Right forelimb (tissue), 1 donor: Measurements from ENCODE around the gene VPS45.
A peak's percentile ranks its signal among the peaks of the same experiment; 100 is the strongest.
"Not testable (repeated sequence)": the region's sequence is repeated elsewhere in the genome, so short reads cannot be mapped to it uniquely, and the experiment has no call there.

ENCODE experiments used
- DNase-seq: peaks from one replicate; pipeline ENCODE4 v3.0.0-alpha.2; 2018

The VPS45 gene

DNA sequence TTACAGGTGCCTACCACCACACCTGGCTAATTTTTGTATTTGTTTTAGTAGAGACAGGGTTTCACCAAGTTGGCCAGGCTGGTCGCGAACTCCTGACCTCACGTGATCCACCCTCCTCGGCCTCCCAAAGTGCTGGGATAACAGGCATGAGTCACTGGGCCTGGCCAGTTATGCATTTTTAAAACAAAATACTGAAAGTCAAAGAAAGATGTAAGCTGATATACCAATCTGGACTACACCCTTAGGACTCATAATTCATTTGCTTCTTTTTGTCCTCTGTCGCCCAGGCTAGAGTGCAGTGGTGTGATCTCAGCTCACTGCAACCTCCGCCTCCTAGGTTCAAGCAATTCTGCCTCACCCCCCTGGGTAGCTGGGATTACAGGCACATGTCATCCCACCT is 67.8 kb downstream of the VPS45 start:
- not testable (repeated sequence) for DNase-seq

DNA sequence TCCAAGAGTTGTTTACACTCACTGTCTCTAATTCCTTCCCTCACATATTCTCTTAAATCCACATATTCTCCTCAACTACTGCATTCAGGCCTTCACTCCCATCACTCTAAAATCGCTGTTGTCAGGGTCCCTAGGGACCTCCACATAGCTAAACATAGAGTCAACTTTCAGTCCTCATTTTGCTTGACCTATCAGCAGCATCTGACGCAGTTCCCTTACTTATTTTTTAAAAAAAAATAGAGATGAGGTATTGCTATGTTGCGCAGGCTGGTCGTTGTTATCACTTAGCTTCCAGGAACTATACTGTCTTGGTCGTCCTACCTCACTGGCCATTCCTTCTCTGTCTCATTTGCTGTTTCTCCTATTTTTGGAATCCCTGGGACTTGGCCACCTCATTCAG is 70.5 kb downstream of the VPS45 start:
- no peak for DNase-seq

DNA sequence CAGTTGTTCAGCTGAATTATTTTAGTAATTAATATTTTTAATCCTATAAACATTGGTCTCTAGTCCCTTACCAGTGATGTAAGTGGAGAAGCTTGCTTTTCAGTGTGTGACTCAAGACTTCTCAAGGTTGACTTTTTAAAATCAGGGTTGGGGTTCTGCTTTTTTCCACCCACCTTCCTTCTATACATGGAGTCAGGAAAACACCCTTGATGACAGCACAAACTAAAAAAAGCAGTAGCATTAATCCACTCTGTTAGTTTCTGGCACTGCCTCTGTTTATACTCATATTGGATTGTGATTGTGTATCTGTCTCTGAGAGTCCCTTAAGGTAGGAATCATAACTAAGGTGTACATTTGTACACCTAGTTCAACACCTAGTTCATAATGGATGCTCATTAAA is 73.9 kb downstream of the VPS45 start:
- DNase-seq, result no peak

DNA sequence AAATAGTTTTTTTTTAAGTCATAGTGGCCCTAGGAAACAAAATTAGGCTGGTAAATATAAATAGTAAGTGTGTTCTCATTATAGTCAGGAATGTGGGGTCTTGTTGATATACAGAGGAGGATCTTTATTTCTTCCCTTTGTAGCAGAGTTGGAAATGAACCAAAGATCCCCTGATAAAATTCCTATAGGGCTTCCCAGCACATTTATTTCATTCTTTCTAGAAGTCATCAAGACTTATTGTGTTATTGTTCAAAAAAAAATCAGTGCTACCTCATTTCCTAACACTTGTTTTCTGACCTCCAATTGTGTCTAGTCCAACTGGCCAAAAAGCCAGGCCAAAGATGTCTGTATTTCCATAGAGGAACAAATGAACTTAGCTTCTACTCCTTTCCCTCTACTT is 74.5 kb downstream of the VPS45 start:
- DNase-seq, result no peak

DNA sequence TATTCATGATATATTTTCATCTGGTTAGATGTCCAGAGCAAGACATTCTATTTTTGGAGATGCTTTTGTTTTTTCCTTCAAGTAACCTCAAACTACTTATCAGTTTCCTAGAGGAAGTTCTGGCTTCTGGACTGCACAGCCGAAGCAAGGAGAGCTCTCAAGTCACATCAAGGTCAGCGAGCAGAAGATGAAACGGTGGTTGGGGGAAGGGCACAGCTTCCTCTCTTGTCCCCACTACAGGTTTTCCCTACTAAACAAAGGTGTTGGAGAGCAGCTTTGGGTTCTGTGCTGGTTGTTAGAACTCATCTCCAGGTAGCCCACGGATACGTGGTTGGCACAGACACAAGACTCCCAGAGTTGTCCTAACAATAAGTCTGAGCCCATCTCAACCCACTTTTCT is 77.0 kb downstream of the VPS45 start:
- no peak for DNase-seq

DNA sequence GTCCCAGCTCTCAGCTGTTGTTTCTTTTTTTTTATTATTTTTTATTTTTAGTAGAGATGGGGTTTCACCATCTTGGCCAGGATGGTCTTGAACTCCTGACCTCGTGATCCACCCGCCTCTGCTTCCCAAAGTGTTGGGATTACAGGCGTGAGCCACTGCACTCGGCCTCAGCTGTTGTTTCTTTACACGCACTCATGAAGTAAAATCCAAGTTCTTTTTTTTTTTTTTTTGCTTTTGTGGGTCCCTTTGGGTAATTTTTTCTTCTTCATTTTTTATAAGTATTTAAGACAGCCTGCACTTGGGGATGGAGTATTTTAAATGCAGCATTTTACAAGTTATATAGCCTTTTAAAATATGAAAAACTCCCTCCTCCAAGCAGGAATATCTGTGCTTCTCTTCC is 78.4 kb downstream of the VPS45 start:
- not testable (repeated sequence) for DNase-seq

DNA sequence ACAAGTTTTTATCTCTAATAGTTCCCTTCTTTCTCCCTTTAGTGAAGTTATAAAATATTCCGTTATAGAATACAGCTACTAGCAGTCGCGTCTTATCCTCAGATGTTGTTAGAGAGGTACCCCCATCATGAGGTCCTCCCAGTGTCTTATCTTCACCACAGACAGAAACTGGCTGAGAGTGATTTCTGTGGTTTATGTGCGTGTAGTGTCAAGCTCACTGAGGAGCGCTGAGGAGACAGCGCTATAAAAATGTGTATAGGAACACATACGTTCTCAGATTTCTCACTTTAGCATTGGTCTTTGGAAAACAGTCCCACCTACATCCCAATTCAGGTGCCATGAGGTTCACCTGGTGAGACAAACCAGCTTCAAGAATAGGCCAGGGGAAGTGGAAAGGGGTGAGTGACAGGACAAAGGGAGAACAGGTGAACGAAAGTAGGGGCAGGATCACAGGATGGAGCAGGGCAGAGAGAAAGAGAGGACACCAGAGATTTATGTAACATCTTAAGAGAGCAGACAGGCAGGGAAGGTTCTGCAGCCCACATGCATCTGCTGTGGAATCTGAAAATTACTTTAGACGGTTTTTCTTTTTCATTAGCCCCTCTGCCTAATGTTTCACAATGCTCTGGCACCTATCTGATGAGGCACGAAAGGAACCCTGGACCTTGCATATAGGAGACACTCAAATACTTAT is 79.4 kb downstream of the VPS45 start:
- no peak for DNase-seq

DNA sequence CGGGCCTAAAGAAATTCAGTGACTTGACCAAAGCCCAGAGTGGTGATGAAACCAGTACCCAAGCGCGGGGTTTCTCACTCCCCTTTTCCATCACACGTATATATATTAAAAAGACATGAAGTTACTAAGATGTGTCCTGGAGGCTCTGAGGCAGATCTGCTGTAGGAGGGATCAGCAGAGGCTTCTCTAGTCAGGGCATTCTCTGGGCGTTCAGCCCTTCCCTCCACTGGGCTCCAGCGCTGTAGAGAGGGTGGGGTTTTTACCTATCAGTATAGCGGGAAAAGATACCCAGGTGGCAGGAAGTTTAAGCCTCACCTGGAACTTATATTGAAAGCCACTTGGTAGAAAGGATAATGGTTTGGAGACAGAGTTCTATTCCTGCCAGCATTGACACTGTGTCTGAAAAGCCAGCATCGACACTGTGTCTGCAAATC is 81.3 kb downstream of the VPS45 start:
- no peak for DNase-seq

DNA sequence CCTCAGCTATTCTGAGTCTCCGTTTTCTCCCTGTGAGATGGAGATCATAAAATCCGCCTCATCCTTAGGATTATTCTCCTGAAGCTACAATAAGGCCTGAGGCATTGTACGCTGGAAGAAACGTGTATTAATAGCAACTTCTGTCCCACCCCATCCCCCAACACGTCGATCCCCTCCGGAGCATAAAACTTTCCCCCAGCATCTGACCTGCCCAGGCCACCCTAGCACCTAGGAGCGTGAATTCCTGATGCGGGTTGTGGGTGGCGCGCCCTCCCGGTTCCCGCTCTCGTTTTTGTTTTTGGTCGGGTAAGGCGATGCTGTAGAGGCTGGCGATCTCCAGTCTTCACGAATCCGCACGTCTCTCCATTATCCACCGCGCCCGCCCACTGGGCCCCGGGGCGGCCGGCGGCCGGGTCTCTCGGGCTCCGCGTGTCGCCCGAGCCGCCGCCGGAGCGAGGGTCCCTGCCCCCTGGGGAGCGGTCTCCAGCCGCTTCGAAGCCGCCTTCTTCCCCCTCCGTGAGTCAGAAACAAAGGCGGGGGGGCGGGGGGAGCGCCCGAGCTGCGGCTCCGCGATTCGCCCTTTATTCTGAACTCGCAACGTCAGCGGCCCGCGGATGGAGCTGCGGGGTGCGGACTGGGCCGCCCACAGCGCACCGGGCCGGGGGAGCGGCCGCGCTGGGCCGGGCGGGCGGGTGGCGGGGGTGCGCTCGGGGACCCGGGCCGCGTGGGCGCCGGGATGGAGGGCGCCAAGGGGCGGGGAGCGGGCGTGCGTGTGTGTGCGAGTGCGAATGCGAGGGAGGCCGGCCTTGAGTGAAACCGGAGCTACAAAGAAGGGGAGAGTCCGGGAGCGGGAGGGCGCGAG is 81.9 kb downstream of the VPS45 start, which contains the start of gene PLEKHO1:
Gene PLEKHO1 (plus strand): TSS at position 646 of the 862 bp plus-strand sequence. CDS start 342 bp downstream, outside the sequence.
- peak; percentile 91 for DNase-seq

DNA sequence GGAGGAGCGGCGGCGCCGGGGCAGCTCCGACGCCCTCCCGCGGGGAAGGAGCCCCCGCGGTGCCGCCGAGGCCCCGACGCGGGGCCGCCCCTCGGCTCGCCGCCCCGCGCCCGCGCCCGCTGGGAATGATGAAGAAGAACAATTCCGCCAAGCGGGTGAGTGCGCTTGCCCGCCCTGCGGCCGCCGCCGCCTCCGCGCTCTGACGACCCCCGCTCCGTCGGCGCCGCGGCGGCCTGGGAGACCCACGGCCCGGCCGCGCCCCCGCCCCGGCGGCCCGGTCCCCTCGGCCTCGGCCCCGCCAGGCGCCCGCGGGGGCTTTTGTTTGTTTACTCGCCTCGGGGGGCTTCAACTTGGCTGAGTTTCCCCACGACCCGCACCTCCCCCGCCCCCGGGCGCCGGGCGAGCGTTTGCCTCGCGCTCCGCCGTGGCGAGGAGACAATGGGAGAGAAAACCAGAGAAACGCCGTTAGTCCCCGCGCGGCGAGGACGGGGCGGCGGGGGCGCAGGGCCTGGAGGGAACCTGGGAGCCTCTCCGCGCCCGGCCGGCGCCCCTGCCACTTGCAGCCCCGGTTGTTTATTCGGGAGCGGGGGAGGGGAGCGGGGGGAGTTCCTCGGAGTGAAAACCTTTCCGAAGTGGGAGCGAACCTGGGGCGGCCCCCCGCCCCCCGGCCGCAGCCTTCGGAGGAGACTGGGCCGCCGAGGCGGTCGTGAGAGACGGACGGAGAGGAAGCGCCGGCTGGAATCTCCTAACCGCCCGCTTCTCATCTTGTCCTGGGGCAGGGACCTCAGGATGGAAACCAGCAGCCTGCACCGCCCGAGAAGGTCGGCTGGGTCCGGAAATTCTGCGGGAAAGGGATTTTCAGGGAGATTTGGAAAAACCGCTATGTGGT is 82.8 kb downstream of the VPS45 start:
- peak; percentile 68 for DNase-seq

DNA sequence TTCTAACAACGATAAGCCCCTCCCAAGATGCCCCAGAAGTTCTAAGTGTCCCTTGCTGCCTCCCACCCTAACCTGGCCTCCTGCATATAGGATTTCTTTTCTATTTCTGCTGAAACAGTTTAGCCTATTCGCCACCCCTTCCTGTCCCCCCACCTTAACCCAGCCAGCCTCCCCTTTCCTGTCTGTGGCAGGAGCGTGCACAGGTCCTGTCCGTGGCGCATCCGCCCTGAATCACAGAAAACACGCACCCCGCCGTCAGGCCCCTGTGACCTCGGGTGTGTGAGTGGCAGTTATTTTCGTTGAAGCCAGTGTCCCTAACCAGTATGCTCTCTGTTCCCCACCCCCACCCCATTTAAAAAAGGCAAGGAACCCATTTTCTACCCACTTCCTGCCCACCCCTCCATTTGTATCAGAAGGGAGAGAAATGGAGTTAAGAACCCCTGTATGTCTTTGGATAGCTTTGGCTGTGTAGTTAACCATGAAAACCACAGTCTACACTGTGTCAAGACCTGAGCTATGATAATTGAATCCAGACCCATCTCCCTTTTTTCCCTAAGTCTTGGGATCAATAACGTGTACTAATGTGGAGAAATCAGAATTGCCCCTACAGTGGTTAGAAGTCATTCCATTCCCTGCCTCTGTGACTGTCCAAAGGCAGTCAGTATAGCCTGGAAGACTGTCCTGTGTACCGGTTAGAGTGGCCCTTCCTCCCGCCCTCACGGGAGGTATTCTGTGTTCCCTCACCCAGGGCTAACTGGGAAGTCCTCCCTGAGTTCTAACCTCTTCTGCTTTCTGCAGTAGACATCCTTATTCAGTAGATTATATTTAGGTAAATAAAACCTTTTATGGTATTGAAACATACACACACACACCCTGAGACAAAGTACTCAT is 84.0 kb downstream of the VPS45 start:
- DNase-seq, result no peak

DNA sequence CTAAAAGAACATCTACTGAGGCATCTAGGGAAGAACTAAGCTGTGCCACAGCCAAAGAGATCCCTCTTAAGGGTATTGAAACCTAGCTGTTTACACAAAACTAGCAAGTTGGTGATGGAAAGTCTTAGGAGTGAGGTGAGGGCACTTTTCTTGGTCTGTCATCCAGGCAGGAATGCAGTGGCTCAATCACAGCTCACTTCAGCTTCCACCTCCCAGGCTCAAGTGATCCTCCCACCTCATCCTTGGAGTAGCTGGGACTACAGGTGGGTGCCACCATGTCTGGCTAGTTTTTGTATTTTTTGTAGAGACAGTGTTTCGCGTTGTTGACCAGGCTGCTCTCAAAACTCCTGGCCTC is 84.6 kb downstream of the VPS45 start:
- no peak for DNase-seq

DNA sequence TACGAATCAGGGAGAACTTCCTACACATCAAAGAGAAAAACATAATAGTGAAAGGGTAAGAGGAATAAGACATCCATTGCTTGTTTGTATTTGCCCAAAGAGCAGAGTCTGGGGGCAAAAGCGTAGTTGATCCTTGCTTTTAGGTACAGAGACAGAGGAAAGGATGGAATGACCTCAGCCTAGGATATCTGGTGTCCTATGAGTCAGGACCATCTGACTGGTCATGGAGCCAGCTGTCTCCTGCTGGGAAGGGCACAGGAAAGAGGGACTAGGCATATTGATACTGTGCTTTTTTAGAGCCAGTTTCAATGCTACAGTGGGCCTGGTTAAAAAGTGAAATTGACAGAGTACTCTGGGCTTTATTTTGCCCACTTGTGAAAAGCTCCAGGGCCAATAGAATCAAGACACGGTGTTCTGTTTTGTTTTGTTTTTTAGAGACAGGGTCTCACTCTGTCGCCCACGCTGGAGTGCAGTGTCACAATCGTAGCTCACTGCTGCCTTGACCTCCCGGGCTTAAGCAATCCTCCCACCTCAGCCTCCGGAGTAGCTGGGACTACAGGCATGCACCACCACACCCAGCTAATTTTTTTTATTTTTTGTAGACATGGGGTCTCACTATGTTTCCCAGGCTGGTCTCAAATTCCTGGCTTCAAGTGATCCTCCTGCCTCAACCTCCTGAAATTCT is 85.3 kb downstream of the VPS45 start:
- no peak for DNase-seq

DNA sequence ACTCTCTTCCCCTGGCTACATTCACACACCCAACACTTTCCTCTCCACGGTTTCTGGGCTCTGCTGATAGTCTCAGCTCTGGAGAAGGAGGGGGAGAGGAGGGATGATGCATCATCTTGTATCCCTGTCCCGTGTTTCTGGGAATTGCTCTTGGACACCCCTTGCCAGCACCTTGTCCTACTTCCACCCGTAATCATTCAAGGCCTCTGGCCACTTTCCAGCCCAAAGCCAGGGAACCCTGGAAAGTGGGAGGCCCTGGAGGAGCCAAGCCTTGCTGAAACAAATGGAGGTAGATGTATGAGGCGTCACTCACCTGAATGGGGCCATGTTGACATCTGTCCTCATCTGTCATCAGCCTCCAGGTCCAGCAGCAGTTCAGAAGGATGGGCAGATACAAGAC is 86.6 kb downstream of the VPS45 start:
- DNase-seq, result no peak

DNA sequence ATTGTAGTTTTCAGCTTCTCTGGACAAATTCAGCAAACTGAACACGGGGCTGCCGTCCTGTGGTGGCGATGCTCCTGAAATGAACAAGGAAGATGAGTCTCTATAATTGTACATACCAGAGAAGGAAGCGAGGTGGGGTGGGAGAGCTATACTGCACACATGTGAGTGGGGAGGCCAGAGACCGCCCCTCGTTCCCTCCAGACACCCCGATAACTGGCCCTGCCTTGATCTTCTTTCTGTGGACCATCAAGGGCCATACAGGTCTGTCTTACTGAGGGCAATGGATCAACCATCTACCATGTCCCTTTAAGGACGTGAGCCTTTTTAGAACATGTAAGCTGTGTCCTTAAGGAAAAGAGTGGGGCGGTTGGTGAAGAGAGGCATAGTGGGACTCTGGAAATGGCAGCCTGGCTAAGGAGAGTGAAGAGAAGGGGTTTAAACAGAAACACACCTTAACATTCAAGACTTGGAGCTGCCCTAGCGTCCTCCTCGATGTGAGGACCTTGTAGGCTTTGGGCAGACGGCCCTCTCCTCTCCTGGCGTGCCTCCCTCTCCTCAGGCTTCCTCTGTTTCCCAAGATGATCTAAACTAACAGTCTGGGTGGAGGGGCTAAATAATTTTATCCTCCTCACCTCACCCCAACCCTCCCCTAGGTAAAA is 88.0 kb downstream of the VPS45 start:
- no peak for DNase-seq

DNA sequence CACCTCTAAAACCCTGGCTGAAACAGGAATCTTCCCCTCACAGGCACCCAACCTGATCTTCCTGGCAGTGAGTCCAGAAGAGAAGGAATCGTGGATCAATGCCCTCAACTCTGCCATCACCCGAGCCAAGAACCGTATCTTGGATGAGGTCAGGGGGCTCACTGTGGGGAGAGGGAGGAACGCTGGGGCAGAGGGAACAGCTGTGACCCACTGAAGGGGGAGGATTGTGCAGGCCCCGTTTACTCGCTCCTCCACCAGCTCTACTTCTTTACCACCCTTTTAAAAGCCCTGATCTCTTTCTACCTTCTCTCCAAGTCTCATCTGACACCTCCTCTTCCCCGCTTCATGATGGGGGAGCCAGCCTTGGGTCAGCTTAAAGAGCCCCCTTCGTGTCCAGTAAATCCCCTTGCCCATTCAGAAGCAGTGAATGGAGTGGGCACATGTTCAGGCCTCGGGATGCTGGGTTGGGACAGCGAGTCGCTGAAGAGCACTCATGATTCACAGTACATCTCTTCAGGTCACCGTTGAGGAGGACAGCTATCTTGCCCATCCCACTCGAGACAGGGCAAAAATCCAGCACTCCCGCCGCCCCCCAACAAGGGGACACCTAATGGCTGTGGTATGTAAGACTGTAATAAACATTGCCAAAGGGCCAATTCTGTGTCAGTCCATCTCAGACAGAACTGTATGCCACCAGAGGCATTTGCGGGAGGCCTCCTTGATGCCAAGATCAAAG is 89.5 kb downstream of the VPS45 start:
- no peak for DNase-seq

DNA sequence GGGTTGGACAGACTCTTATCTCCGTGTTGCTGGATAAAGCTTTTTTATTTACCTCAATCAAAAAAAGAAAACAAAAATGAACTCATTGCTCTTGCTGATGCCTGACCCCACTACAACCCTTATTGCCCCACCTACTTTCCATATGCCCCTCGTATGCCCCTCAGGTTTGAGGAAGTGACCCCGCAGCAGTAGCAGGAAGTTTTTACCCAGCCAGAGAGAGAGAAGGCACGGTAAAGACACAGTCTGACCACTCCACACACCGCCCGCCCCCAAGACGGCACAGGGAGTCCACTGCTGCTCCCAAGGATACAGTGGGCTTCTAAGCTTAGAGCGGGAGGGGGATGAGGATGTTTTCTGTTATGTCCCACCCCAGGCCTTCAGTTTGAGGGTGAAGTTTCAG is 92.0 kb downstream of the VPS45 start:
- DNase-seq, result no peak

DNA sequence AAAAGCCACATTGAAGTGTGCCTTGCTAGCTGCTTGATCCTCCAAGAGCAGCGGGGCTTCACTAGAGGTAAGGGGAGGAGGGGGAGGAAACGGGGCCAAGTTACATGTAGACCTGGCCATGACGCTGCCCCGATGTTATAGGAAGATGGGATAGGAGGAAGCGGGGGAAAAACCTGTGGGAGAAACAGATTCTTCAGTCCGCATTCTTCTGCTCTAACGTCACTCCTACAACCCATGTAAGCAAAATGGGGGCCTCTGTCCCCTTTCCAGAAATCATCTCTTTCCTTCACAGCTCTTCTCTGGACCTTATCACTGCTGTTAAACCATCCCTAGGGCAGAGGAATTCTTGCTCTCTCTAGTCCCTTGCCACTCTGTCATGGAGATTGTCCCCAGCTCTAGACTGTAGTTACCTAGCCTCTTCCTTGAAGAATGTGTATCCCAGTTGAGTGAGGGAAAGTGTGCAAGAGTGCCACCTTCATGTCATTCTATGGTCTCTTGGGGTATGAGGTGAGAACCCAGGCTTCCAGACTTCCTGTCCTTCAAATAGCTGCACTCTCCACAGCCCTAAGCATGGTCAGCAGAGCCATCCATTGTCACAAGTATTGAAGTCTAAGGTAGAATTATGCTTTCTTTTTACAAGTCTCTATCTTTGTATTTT is 93.5 kb downstream of the VPS45 start:
- no peak for DNase-seq

DNA sequence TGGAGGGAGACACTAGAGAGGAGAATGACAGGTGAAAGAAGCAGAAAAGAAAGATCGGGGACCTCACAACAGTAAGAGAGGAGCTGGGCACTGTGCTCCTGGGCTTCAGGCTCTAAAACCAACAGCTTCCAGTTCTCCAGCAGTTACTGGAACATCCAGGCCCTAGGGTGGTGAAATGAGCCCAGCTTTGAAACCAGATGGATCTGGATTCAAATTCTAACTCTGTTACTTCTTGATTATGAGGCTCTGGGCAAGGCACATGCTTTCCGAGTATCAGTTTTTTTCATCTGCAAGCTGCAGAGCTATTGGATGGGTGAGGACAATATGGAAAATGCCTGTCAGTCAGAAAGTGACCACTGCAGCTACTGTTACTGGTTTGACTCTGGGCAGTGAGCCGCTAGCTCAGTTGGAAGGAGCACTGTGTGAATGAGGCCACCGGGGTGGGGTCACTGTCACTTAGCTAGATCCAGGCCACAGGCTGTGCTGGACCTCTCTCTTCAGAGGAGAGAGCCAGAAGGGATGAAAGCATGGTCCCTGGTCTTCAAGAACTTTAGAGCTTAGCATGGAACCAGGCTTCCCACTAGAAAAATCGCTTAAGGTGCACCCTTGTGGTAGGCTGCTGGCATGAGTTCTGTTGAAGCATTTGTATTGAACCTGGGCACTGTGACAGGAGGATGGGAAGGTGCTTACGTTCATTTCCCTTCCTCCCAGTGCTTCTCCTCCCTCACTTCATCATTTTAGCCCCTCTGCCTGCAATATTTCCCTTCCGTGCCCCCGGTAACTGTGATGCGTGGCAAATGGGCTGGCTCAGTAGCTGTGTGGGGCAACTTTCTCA is 94.4 kb downstream of the VPS45 start:
- DNase-seq, result no peak
